ENCODE data around the gene PNO1.
"Not testable (repeated sequence)": the region's sequence is repeated elsewhere in the genome, so short reads cannot be mapped to it uniquely, and the experiment has no call there.

Gene PNO1

DNA sequence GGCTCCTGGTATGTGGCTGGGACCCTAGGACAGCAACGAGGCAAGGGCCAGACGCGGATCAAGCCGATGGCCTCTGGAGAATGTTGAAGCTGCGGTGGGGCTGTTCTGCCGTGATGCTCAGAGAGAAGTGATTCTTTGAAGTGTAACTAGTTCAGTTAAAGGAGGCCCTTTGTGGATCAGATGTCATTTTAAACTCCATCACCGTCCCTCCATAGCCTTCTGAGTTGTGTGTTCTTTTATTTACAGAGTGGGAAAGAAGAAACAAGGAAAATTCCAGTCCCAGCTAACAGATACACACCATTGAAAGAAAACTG lies 403 bp downstream of the PNO1 start:
- no peak for DNase-seq

DNA sequence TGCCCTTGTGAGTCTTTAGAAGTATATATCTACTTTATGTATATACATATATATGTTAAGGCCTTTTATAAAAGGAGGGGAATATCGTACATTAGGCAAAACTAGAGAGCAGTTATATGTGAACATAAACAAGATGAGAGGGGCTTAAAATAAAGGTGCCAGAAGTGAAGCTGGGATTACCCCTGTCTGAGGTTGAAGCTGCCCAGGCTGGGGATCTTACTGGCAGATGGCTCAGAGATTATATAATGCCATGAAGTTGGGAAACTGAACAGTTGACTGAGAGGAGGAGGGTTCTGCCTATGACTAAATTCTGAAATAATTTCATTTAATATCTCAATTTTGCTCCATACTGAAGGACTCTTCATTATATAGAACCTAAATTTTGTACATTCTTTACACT lies 6.0 kb downstream of the PNO1 start:
- DNase-seq = no peak

DNA sequence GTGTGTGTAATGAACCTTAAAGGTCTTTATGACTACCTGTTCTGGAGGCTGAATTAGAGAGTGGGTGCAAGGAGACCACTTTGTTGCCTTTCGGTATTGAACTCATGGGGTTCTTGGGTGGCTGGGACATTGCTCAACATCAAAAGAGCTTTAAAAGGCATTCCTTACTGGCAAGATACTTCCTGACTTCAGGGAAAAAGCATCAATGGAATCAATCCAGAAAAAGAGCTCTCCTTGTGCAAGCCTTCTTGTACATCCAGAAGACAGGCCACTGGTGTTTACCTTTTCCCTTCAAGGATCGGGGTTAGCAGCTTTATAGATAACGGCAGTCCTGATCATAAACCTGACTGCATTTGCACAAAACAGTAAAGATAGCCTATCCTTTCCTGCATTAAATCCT lies 9.5 kb downstream of the PNO1 start:
- DNase-seq = no peak

DNA sequence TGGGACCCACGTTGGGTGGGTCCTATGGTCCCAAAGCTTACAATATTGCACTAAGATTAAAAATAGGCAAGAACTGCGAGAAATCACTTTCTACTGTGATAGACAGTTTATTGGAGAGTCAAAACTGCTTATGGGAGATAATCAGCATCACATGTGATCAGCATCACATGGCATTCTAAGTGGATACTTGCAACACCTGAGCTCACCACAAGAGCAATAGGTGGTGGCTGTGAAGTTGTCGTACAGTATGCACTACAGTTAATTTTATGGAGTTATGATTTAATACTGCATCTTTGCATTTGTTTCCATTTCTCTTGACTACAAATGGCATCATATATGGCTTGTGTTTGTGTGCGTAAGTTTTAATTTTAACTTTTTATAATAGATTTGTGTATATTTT lies 11.6 kb downstream of the PNO1 start:
- DNase-seq = no peak

DNA sequence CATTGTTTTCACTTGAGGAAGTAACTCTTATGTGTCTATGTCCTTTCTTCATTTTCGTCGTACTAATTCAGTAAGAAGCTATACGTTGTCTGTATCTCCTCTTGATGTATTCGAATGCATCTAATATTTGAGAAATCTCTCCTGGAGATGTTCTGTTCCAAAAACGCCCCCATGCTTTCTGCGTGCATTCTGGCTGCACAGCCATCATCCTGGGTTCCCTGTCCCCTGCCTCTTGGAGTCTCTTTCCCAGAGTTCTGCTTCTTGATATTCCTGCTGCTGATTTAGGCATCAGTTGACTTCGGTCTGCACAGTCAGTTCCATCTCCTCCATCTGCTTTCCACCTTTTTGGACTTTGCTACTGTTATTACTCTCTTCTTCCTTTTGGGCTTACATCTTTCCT lies 13.5 kb downstream of the PNO1 start:
- DNase-seq = no peak

DNA sequence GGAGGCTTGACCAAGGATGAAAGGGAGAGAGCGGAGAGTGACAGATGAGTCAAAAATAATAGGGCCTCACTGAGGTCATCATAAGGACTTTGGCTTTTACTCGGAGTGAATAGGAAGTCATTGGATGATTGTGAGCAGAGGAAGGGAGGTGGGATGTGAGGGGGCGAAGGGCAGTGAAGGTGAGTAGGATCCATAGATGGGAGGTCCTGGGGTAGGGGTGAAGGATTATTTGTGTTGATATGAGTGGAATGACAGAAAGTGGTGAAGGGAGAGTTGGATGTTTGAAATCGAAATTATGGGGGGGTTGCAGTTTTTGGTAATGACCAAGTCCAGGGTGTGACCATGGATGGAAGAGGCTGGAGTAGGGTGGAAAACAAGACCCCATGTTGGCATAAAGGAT lies 14.0 kb downstream of the PNO1 start:
- DNase-seq = no peak

DNA sequence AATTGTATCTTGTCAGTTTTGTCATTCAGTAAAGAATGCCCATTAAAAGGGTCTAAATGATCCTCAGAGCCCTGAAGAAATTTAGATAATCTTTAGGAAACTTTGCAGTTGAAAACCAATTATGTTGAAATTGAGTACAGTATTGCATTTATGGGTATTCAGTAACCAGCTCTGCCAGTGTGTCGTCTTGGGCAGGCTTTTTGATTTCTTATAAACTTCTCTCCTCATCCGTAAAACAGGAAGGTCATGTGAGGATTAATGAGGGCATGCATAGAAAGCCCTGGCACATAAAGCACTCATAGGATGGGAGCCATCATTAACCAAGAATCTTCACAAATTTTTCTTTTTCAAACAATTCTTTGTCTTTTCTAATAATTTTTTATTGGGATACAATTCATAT lies 14.8 kb downstream of the PNO1 start:
- no peak for DNase-seq

DNA sequence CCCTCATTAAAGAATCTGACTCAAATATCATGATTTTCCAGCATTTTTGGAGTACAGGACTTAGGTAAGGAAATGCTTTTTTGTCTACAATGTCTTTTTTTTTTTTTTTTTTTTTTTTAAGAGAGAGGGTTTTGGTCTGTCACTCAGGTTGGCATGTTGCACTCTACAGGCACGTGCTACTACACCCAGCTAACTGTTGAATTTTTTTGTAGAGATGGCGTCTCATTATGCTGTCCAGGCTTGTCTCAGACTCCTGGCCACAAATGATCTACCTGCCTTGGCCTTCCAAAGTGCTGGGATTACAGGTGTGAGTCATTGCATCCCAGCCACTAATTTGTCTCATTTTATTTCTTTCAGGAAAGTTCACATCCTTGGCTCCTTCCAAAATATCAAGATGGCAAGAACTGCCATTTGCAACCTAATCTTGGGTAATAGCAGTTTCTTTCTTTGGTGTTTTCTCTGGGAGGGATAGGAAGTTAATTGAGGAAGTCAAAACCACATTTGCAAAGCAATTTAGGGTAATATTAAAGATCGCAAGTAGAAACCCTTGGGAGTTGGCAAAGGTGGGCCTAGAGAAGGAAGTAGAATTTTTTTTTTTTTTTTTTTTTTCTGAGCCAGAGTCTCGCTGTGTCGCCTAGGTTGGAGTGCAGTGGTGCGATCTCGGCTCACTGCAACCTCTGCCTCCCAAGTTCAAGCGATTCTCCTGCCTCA lies 15.5 kb downstream of the PNO1 start:
- no peak for DNase-seq

DNA sequence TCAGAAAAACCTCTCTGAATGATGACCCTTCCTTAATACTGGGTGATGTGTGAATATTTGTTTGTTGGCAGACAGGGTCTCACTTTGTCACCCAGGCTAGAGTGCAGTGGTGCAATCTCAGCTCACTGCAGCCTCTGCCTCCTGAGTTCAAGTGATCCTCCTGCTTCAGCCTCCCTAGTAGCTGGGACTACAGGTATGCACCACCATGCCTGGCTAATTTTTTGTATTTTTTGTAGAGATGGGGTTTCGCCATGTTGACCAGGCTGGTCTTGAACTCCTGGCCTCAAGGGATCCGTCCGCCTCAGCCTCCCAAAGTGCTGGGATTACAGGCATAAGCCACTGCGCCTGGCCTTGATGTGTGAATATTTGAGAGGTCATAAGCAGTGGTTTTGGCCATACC lies 17.5 kb downstream of the PNO1 start:
- not testable (repeated sequence) for DNase-seq

DNA sequence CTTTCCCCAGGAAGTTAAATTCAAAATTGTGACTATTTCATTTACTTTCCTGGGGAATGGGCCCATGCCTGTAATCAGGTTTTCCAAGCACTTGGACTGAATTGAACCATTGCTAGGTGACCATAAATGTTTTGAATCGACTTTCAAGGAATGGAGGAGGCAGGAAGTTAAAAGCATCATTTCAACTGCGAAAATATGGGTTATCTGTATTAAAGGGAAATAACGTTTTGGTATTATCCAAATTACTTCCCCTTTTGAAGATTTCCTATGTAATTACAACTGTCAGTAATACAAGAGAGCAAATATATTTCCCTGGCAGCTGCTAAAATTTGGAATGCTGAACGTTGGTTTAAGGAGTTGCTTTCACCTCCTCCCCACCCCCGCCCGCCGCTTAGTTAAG lies 19.0 kb downstream of the PNO1 start:
- DNase-seq = no peak

DNA sequence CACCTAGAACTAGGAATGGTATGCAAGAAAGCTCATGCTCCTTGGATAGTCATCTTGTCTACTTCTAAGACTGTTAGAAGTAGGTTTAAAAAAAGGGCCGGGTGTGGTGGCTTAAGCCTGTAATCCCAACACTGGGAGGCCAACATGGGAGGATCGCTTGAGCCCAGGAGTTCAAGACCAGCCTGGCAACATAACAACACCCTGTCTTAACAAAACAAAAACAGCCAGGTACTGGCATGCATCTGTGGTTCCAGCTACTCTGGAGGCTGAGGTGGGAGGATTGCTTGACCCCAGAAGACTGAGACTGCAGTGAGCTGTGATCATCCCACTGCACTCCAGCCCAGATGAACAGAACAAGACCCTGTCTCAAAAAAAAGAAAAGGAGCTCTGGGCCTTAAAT lies 19.9 kb downstream of the PNO1 start:
- DNase-seq = no peak

DNA sequence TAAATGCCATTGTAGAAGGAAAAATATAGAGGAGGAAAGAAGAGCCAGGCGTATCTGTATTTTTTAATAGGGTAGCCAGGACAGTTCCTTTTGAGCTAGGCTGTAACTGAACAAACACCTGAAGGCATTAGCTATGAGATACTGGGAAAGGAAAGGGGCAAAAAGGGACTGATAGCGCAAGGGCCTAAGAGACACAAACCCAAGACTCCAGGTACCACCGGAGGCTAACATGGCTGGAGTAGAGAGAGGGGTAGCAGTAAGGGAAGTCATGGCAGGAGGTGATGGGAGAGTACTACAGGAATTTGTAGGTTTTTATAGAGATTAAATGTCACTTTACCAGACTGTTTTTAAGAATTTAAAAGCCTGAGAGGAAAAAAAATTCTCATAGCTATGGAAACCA lies 20.7 kb downstream of the PNO1 start:
- no peak for DNase-seq

DNA sequence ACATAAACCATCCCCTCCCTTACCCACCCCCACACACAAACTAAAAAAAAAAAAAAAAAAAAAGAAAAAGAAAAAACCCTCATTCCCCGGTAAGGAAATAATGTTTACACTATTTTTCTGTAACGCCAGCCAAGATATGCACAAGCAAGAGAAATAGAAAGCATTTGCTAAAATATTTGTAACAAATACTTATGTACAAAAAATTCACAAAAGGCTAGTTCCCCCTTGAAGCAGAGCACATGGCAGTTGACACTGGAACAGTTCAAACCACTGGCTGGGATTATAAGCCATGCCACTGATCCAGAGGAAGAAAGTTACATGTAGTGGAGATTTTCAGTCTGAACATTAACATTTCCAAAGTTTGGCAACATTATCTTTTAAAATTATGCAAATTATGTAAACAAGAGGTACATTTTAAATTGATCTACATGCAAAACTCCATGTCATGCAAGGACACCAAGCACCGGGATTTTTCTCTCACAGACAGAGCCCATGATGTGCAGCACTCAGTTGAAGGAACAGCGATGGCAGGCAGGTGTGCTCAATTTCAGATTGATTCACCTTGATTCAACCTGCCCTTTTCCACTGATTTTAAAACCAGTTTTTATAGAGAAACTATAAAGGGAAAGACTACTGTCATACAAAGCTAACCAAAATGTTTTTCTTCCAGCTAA lies 21.4 kb downstream of the PNO1 start:
- no peak for DNase-seq

DNA sequence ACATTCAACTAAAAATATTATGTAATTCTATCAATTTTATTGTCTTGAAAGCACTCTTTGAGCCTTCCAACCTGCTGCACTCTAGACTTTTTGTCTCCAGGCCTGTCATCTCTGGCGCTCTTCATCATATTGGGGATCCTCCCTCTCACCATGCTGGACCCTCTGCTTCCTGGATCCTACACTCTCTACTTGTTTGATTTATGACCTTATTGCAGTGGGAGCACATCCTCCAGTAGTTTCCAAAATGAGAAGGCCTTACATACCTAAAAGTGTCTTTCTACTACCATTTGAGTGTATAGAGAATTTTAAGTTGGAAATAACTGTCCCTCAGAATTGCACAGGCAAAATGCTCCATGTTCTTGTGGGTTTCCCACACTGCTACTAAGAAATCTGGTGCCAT lies 25.2 kb downstream of the PNO1 start:
- DNase-seq = no peak

DNA sequence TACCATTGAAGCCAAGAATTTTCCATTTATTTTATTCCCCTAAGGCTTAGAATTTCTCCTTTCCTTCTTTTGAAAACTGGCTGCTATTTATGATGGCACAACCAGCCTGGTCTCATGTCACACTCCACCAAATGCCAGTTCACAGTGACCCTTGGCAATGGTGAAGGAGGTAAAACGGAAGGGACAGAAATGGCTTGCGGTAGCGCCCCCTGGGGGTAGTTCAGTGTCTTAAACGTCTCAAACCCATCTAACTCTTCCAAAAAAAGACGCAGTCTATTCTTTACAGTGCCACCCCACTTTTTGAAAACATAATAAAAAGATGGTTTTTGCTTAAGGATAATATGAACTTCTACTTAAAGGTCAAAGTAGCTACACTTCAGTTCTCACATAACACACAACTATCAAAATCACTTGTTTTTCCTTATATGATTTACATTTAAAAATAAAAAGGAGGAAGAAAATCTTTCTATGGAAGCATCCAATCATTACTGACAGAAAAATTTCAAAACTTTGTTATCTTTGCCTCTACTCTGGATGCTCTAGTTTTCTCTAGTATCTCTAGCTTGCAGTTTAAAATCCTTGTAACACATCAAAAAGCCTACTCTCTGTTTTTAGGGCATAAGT lies 28.0 kb downstream of the PNO1 start:
- DNase-seq = peak; percentile 82

DNA sequence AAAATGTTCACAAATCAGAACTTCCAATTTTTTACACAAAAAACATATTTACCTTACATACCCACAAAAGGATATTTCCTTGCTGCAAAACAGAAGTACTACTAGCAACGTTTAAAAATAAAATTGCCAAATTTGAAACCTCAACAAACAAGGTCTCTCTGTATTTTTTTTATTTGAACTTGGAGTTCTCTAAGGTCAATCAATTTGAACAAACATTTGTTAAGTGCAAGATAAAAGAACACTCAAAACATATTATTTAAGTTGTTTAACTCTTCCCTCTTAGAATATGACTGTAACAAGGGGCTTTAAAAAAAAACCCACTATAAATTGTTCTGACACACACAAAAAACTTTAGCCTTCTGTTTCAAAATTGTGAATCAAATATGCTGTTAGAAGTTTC lies 29.6 kb downstream of the PNO1 start:
- no peak for DNase-seq

DNA sequence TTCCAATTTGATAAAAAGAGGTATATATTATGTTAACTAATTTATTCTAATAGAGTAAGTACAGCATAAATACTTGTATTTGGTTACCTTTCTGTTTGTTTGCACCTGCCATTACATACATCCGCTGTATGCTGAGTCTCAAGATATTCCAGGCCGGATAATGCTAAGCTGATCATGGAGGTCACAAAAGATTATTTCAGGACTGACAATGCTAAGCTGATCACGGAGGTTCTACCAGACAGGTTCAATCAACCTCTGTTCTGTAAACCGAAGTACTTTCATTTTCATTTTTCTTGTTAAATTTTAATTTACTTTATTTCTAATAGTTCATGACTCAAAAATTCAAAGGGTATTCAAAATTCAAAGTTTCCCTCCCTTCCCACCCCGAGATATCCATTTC lies 31.1 kb downstream of the PNO1 start:
- DNase-seq = no peak

DNA sequence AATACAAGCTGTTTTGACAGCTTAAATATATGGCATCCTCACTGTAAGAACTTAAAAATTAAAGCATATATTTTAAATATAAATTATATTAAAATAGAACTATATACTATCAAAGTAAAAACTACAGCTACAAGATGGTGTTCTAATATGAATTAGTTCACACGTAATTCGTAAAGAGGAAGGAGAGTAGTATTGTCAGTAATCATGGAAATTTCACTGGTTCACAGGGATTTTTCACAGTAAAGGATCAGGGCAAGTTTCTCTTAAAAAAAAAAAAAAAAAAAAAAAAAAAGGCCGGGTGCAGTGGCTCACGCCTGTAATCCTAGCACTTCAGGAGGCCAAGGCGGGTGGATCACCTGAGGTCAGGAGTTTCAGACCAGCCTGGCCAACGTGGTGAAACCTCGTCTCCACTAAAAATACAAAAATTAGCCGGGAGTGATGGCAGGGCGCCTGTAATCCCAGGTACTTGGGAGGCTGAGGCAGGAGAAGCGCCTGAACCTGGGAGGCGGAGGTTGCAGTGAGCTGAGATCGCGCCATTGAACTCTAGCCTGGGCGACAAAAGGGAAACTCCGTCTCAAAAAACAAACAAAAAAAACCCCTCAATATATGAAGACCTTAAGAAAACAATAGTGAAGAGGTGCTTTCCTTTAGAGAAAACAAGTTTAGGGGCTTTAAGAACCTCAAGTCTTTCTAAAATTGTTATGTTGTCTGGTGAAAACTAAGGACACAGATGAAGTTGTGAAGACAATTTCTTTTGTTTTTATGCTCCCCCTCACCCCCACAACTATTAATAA lies 32.5 kb downstream of the PNO1 start:
- DNase-seq = no peak

DNA sequence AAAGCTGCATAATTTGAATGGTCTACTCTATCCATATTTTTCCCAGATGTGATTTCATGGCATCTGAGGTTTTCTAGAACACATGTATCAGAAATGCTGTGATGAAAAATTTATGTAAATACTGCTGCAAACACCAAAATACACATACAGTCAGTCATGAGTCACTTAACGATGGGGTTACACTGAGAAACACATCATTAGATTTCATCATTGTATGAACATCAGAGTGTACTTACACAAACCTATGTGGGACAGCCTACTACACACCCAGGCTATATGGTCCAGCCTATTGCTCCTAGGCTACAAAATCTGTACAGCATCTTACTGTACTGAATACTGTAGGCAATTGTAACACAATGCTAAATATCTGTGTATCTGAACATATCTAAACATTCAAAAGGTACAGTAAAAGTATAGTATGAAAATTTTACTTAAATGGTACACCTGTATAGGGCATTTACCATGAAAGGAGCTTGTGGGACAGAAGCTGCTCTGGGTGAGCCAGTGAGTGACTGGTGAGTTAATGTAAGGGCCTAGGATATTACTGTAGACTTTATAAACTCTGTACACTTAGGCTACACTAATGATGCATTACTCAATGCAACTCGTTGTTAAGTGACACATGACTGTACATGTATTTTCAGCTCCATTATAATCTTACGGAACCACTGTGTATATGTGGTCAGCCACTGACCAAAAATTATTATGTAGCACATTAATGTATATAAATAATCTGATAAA lies 33.5 kb downstream of the PNO1 start:
- DNase-seq = no peak

DNA sequence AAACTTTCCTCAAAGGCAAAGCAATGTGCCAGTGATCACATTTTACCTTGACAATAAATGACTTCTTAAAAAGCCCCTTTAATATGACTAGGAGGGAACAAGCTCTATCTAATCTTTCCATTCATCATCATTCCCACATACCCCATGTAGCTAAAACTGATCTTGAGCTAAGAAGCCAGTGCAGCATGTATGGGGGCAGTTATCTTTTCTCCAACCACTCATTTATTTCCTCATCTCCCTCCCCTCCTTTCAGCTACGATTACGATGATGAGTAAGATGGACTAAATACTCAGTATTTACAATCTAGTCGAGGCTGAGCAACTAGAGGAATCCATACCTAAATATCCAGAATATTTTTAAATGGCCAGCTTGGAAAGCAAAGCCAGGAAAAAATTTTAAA lies 35.5 kb downstream of the PNO1 start:
- DNase-seq = peak; percentile 53

DNA sequence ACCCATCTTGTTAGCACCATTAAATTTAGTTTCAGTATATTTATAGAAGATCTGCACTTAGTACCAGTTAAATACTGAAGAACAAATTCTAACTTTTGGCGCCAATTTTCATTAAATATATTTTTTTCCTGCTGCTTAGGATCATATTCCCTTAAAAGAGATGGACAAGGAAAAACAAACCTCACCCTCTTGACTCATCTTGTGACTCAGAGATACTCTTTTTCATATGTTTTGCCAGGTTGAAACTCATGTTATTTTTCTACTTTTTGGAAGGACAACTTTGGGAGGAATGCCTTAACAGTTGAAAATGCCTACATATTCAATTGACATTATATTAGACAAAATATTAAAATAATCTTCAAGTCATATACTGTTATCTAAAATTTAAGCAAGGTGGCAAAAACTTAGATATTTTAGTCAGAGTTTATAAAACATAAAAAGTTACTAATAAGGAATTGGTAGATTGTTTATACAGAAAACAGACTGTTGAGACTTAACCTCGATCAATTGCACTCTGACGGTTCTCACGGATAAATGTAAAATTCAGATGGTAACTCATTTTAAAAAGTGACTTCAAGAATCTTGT lies 36.2 kb downstream of the PNO1 start:
- no peak for DNase-seq

DNA sequence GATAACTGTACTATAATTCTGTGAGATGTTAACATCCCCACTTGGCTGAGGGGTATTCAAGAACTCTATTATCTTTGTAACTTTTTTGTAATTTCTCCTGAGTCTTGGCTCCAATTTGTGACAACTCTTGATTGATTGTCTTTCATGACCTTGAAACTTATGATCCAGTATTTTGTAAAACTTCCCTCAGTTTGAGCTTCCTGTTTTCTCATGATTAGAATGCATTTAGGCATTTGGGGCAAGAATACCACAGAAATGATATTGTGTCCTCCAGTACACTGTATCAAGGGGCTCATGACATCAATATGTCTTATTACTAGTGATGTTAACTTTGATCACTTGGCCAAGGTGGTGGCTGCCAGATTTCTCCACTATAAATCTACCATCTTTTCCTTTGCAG lies 37.4 kb downstream of the PNO1 start:
- DNase-seq = no peak

All from hematopoietic multipotent progenitor cell treated with erythropoietin and hydrocortisone succinate and interleukin-3 and kit ligand, for 8 days (in vitro differentiated cells).